GM12865 (cell line): ENCODE data around the gene IFT43.

ENCODE experiments used
- DNase-seq: peaks from one replicate; pipeline ENCODE4 v3.0.0; 2010; ENCODE audit warnings: low read depth
- H3K4me3 ChIP-seq: 2 replicates; pipeline ENCODE4 v1.5.1; 2011; ENCODE audit warnings: mild to moderate bottlenecking, low read depth, low read length, control low read depth
- CTCF ChIP-seq: IDR thresholded peaks from 2 replicates; pipeline ENCODE4 v1.5.1; 2011; ENCODE audit warnings: low read length, control low read depth, low read depth, inconsistent platforms; ENCODE audit not compliant: insufficient read depth; ENCODE audit errors: missing control alignments

Gene IFT43

DNA sequence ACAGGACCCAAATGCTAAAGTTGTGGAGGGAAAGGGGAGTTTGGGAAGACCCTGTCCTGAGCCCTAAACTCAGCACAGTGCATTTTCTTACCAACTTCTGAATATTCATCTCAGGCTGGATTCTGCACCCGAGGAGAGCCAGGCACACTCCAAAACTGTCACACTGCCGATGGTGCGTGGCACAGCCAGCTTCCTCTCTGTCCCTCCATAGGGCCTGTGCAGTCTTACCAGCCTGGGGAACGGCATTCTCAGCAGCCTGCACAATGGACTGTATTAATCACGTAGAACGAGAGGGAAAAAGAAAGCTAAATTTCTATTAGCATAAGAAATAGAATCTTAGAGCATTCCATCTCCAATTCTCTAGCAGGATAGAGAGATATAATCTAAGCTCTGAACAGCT lies 94.9 kb downstream of the IFT43 start:
- DNase-seq: no peak
- H3K4me3 ChIP-seq: no peak overlapping the region
- no peak for TF ChIP-seq CTCF

GRCh38 chr14:76081642-76082041 lies 96.1 kb downstream of the IFT43 start:
- TF ChIP-seq CTCF: no peak
- no peak for DNase-seq
- H3K4me3 ChIP-seq: no peak overlapping the region

- TF ChIP-seq CTCF: no peak
- no peak overlapping the region for H3K4me3 ChIP-seq
- DNase-seq: no peak
Observed at GRCh38 chr14:76083796-76084765, 98.5 kb downstream of the IFT43 start.

- H3K4me3 ChIP-seq: no peak overlapping the region
- no peak for TF ChIP-seq CTCF
- DNase-seq: no peak
Observed at GRCh38 chr14:76085358-76085757, 99.8 kb downstream of the IFT43 start.

DNA sequence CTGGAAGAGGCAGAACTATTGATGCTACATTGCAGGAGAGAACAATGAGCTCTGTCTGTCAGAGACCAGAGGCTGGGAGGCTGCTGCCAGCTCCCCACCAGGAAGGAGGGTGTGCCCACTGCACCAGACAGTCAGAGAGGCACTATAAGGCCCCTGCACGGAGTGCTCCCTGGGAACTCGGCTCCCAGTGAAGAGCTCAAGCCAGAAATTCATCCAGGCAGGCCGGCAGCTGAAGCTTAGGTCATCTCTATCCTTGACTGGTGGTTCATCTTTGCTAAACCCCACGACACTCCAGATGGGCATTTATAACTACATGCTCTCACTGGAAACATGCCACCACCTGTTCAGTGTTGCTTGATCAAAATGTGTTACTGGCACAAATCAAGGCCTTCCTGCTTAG lies 101.1 kb downstream of the IFT43 start:
- H3K4me3 ChIP-seq: no peak overlapping the region
- no peak for DNase-seq
- no peak for TF ChIP-seq CTCF

DNA sequence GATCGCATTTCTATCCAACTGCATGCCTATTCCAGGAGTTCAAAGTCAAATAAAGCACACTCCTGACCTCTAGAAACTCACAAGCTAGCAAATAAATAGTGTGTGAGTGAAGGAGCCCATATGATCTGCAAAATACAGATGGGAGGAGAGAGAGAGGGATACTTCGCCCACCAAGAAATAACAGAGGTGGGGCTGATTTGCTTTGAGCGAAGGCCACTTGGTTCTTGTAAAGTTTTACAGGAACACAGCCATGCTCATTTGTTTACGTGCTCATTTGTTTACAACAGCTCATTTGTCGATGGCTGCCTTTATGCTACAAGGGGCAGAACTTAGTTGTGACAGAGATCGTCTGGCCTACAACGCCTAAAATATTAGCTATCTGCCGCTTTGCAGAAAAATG lies 102.8 kb downstream of the IFT43 start:
- H3K4me3 ChIP-seq: no peak overlapping the region
- no peak for DNase-seq
- TF ChIP-seq CTCF: no peak
